B cell (primary cell): Measurements from ENCODE around the gene KICS2. TPM values are rescaled to one million over a fixed set of nuclear protein-coding genes. Genes with fewer than 3 reads are reported as not detected.

ENCODE experiments used
- ATAC-seq: fragments of 200-7000 bp; cut with Tn5 transposase; one replicate; pipeline ENCODE4 v1.10.0; 2021; ENCODE audit warnings: low read depth, mild to moderate bottlenecking, moderate number of reproducible peaks, moderate library complexity
- CTCF ChIA-PET: fragments of 350-600 bp; sonication (Branson Sonifier 250); formaldehyde crosslinking; loops from one replicate; lab custom pipeline; 2021; ENCODE audit warnings: antibody characterized with exemption, inconsistent platforms; lab: Charles Lee
- POLR2A ChIA-PET: fragments of 350-600 bp; sonication (Branson Sonifier 250); formaldehyde crosslinking; loops from one replicate; lab custom pipeline; 2021; ENCODE audit warnings: antibody characterized with exemption; lab: Charles Lee
- DNase-seq: peaks from one replicate; pipeline ENCODE4 v3.0.0; 2013
- H2AFZ ChIP-seq: 2 replicates; pipeline ENCODE4 v1.6.1; 2012; ENCODE audit warnings: mild to moderate bottlenecking, low read depth, low read length; ENCODE audit not compliant: insufficient read depth, poor library complexity, severe bottlenecking
- H3K27ac ChIP-seq, 2 donors: 1 replicate in 1 of 2; 2 replicates in 1 of 2; pipeline ENCODE4 v1.5.1; 2012 to 2013; ENCODE audit warnings: low read length in 2 of 2, mild to moderate bottlenecking in 2 of 2, moderate library complexity in 1 of 2
- H3K27me3 ChIP-seq, 4 experiments: fragments of 200-600 bp in 1 of 4; sonication (generic) in 1 of 4; replicated peaks in 1 of 4; 1 replicate in 2 of 4; 2 replicates in 2 of 4; pipeline versions ENCODE4 v1.6.1 to v1.7.0; 2013 to 2016; ENCODE audit warnings: low read length in 3 of 4, mild to moderate bottlenecking in 2 of 4, mixed read lengths in 1 of 4, moderate library complexity in 1 of 4; ENCODE audit not compliant: insufficient read depth in 4 of 4, control insufficient read depth in 3 of 4; ENCODE audit errors: control extremely low read depth in 1 of 4
- H3K36me3 ChIP-seq, 2 experiments: replicated peaks in 1 of 2; 1 replicate in 1 of 2; 2 replicates in 1 of 2; pipeline versions ENCODE4 v1.6.1 to v1.7.1; 2013; ENCODE audit warnings: low read length in 1 of 2; ENCODE audit not compliant: insufficient read depth in 2 of 2, control insufficient read depth in 1 of 2; ENCODE audit errors: control extremely low read depth in 1 of 2, extremely low read depth in 1 of 2
- H3K4me1 ChIP-seq, 2 donors: fragments of 200-600 bp in 1 of 2; sonication (generic) in 1 of 2; 1 replicate in 1 of 2; 2 replicates in 1 of 2; pipeline versions ENCODE4 v1.5.1 to v1.6.1; 2013 to 2017; ENCODE audit warnings: low read length in 2 of 2; ENCODE audit not compliant: control insufficient read depth in 2 of 2, insufficient read depth in 2 of 2
- H3K4me2 ChIP-seq: replicated peaks from 2 replicates; pipeline ENCODE3; 2012; ENCODE audit warnings: mild to moderate bottlenecking, low read depth, low read length; ENCODE audit not compliant: poor library complexity, severe bottlenecking
- H3K4me3 ChIP-seq, 5 experiments: fragments of 200-600 bp in 1 of 5; sonication (generic) in 1 of 5; 1 replicate in 3 of 5; 2 replicates in 2 of 5; pipeline versions ENCODE4 v1.5.1 to v1.7.0; 2011 to 2016; ENCODE audit warnings: low read length in 4 of 5, mild to moderate bottlenecking in 4 of 5, low read depth in 2 of 5, control low read depth in 1 of 5, moderate library complexity in 1 of 5; ENCODE audit not compliant: insufficient read depth in 1 of 5; ENCODE audit errors: control extremely low read depth in 1 of 5, extremely low read depth in 1 of 5
- H3K79me2 ChIP-seq: fragments of 200-600 bp; sonication (generic); one replicate; pipeline ENCODE4 v1.6.0; 2016; ENCODE audit warnings: low read length; ENCODE audit not compliant: control insufficient read depth, insufficient read depth
- H3K9ac ChIP-seq: fragments of 200-600 bp; sonication (generic); 2 replicates; pipeline ENCODE4 v1.6.1; 2017; ENCODE audit warnings: mild to moderate bottlenecking, low read length, moderate library complexity
- H3K9me3 ChIP-seq, 3 donors: one replicate each; pipeline versions ENCODE4 v1.6.1 to v1.7.1; 2013; ENCODE audit warnings: low read length in 2 of 3; ENCODE audit not compliant: control insufficient read depth in 2 of 3, insufficient read depth in 1 of 3; ENCODE audit errors: control extremely low read depth in 1 of 3
- H4K20me1 ChIP-seq: 2 replicates; pipeline ENCODE4 v1.6.0; 2012; ENCODE audit warnings: mild to moderate bottlenecking, low read length; ENCODE audit not compliant: insufficient read depth, control insufficient read depth, poor library complexity, severe bottlenecking
- H3K27ac Mint-ChIP-seq: one replicate; pipeline ENCODE4 v1.8.0; 2021; ENCODE audit warnings: mixed read lengths
- H3K27me3 Mint-ChIP-seq: one replicate; pipeline ENCODE4 v1.8.0; 2021; ENCODE audit warnings: mixed read lengths
- H3K4me1 Mint-ChIP-seq: one replicate; pipeline ENCODE4 v1.8.0; 2021; ENCODE audit warnings: mixed read lengths
- H3K4me3 Mint-ChIP-seq: one replicate; pipeline ENCODE4 v1.8.0; 2021; ENCODE audit warnings: mixed read lengths
- H3K9me3 Mint-ChIP-seq: one replicate; pipeline ENCODE4 v1.8.0; 2022; ENCODE audit warnings: mixed read lengths; ENCODE audit not compliant: insufficient read depth
- CTCF ChIP-seq: fragments of 200-600 bp; IDR thresholded peaks from one replicate; pipeline ENCODE4 v1.8.0; 2022; ENCODE audit warnings: antibody characterized with exemption, mild to moderate bottlenecking
- EZH2 ChIP-seq: IDR thresholded peaks from 2 replicates; pipeline ENCODE4 v1.6.1; 2012; ENCODE audit warnings: borderline replicate concordance, low read depth, mild to moderate bottlenecking, moderate library complexity, low read length; ENCODE audit not compliant: insufficient read depth, poor library complexity, severe bottlenecking
- WGBS: methylation state at CpG from one replicate; pipeline ENCODE4 v1.1.5; 2013; ENCODE audit warnings: missing lambda C conversion rate; ENCODE audit not compliant: insufficient coverage; 5-methylcytosine and 5-hydroxymethylcytosine counted together
- intact Hi-C: fragments of 100-400 bp; cut with micrococcal nuclease; formaldehyde crosslinking; loops from one replicate; pipeline ENCODE4 v1.10.0; 2022
- polyA plus RNA-seq: library from polyadenylated mRNA; depleted of rRNA; stranded (reverse); fragments of >200 nt; gene quantifications from 2 replicates; pipeline ENCODE4 v1.2.3, GENCODE V29; 2012
- total RNA-seq, 2 donors: library from RNA; stranded (reverse); fragments of 120-200 nt in 1 of 2; gene quantifications; 1 replicate in 1 of 2; 2 replicates in 1 of 2; pipeline versions ENCODE4 v1.2.3 to v1.2.4, GENCODE V29; 2013 to 2022

The KICS2 gene
- total and polyA plus RNA-seq, 2 donors (not counting 1 experiment from before 2014, with no cell fraction given) = 16.6 to 21.2 TPM

GRCh38 chr12:64180951-64181350, 41.1 kb downstream of the KICS2 start:
- no peak overlapping the region for H2AFZ ChIP-seq
- H3K9ac ChIP-seq = no peak overlapping the region

GRCh38 chr12:64178122-64178521, 44.0 kb downstream of the KICS2 start:
- no peak for ATAC-seq
- Histone ChIP-seq H3K27me3 (no peaks in the 10 kb centered on the region), H2AFZ (no peak overlapping the region), H3K9me3 (no peaks in the 10 kb centered on the region), H3K79me2 (no peaks in the 10 kb centered on the region), H3K4me1 (no peaks in the 10 kb centered on the region), H3K9ac (no peak overlapping the region), H3K4me3 (no peak overlapping the region), H3K27ac (no peak overlapping the region), H3K4me2 (no peak overlapping the region), H4K20me1 (no peaks in the 10 kb centered on the region), H3K36me3 (no peaks in the 10 kb centered on the region)
- no peaks in the 10 kb centered on the region for H3K4me1 Mint-ChIP-seq
- DNase-seq = no peak
- POLR2A ChIA-PET = no interaction called here
- intact Hi-C loops = no loop called here
- H3K4me3 Mint-ChIP-seq = no peak overlapping the region
- TF ChIP-seq EZH2 (no peak), CTCF (no peak)
- no peaks in the 10 kb centered on the region for H3K27me3 Mint-ChIP-seq
- no peaks in the 10 kb centered on the region for H3K9me3 Mint-ChIP-seq
- H3K27ac Mint-ChIP-seq = no peak overlapping the region
- 83% methylated on average over 1 of the region's 1 CpG for WGBS
- CTCF ChIA-PET = no interaction called here

More at GRCh38 chr12:64180951-64181350, 41.1 kb downstream of the KICS2 start:
- Mint-ChIP-seq H3K4me3 (no peak overlapping the region), H3K27ac (no peak overlapping the region), H3K27me3 (no peaks in the 10 kb centered on the region), H3K9me3 (peaks cover 2% of the 10 kb centered on the region), H3K4me1 (no peaks in the 10 kb centered on the region)
- no peak overlapping the region for H3K4me3 ChIP-seq
- no peaks in the 10 kb centered on the region for H3K9me3 ChIP-seq
- ChIA-PET CTCF (no interaction called here), POLR2A (no interaction called here)
- no peaks in the 10 kb centered on the region for H3K79me2 ChIP-seq
- no peak overlapping the region for H3K4me2 ChIP-seq
- H3K4me1 ChIP-seq = no peaks in the 10 kb centered on the region
- H3K27me3 ChIP-seq = no peaks in the 10 kb centered on the region
- DNase-seq (no peak), ATAC-seq (no peak)
- H3K36me3 ChIP-seq = no peaks in the 10 kb centered on the region
- 93% methylated on average over 3 of the region's 5 CpGs for WGBS
- H3K27ac ChIP-seq = no peak overlapping the region
- no peak for TF ChIP-seq CTCF
- no peak for TF ChIP-seq EZH2
- no peaks in the 10 kb centered on the region for H4K20me1 ChIP-seq
- intact Hi-C loops = no loop called here
